Ascending aorta (tissue), 2 donors: ENCODE measurements around the gene ONECUT3. TPM values are rescaled to one million over a fixed set of nuclear protein-coding genes. Genes with fewer than 3 reads are reported as not detected.

Experiments
- DNase-seq, 2 donors: peaks; one replicate each; pipeline ENCODE4 v3.0.0-alpha.2; 2019; ENCODE audit warnings: low spot score in 2 of 2
- H3K27ac ChIP-seq, 2 donors: fragments of 200-600 bp; sonication (generic); one replicate each; pipeline ENCODE4 v1.5.1; 2016 to 2017; ENCODE audit warnings: mild to moderate bottlenecking in 1 of 2
- H3K27me3 ChIP-seq: fragments of 200-600 bp; sonication (generic); one replicate; pipeline ENCODE4 v1.5.1; 2017
- H3K36me3 ChIP-seq, 2 donors: fragments of 200-600 bp; sonication (generic); one replicate each; pipeline ENCODE4 v1.5.1; 2016
- H3K4me1 ChIP-seq, 2 donors: fragments of 200-600 bp; sonication (generic); one replicate each; pipeline ENCODE4 v1.5.1; 2016 to 2017; ENCODE audit warnings: mild to moderate bottlenecking in 1 of 2
- H3K4me3 ChIP-seq, 2 donors: fragments of 200-600 bp; sonication (generic); one replicate each; pipeline ENCODE4 v1.5.1; 2016 to 2017; ENCODE audit warnings: mild to moderate bottlenecking in 1 of 2
- H3K9me3 ChIP-seq, 2 donors: fragments of 200-600 bp; sonication (generic); one replicate each; pipeline ENCODE4 v1.5.1; 2016
- intact Hi-C: fragments of 100-400 bp; cut with DNase I; formaldehyde crosslinking; loops from one replicate; pipeline ENCODE4 v1.15.1; 2023
- total RNA-seq: library from RNA; depleted of rRNA; stranded (reverse); fragments of >200 nt; gene quantifications from one replicate; pipeline ENCODE4 v1.1.0, GENCODE V29; 2016
- TF ChIP-seq, protein P1 (sequence below), 3 experiments: fragments of 200-600 bp in 2 of 3; fragments of 450-650 bp in 1 of 3; sonication (generic) in 2 of 3; IDR thresholded peaks; one replicate each; pipeline ENCODE4 v1.5.1; 2016 to 2019; ENCODE audit warnings: antibody characterized with exemption in 3 of 3, mild to moderate bottlenecking in 1 of 3, moderate library complexity in 1 of 3

Gene ONECUT3
- total RNA-seq, 1 donor from 2014 or later: not detected

DNA sequence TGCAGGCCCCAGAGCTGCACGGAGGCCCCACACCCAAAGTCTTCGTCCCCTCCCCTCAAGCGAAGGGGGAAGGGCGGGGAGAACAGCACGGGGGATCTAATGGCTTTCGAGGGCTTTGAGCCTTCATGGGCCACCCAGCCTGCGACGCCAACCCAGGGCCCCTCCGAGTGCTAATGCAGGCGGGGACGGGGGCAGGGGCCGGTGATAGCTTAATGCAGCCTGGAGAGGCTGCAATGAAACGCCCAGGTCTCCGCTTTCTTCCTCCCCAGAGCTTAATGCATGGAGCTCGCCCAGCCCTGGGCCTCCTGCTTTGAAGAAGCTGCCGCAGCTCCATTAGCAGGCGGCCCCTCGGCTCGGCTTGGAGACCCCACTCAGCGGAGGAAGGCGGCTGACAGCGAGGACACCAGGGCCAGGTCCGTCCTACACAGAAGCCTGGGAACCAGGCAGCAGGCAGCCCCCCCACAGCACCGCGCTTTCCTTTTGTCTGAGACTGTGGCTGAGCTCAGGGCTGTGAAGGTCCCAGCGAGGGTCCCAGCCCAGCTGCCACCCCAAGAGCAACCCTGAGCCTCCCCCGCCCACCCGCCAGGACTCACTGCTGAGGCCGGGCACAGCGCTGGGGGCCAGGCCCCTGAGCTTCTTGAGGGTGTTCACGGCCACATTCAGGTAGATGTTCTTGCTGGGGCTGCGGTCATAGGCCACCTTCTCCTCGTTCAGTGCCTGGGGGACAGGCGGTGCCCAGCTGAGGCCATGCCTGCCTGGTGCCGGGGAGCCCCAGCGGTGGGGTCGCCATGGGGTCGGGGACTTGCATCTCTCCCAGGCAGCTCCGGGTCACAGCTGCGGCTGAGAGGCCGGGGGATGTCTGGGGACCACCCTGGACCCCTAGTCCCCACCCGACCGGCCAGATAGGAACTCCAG is 66.3 kb downstream of the ONECUT3 start:
- H3K9me3 ChIP-seq: no peaks in the 10 kb centered on the region
- H3K4me3 ChIP-seq: no peak overlapping the region
- H3K4me1 ChIP-seq: no peaks in the 10 kb centered on the region
- no peaks in the 10 kb centered on the region for H3K27me3 ChIP-seq
- H3K27ac ChIP-seq: no peak overlapping the region
- H3K36me3 ChIP-seq: peaks cover 94 to 96% of the 10 kb centered on the region in 2 donors
- intact Hi-C loops: no loop called here
- TF ChIP-seq, protein P1, sequence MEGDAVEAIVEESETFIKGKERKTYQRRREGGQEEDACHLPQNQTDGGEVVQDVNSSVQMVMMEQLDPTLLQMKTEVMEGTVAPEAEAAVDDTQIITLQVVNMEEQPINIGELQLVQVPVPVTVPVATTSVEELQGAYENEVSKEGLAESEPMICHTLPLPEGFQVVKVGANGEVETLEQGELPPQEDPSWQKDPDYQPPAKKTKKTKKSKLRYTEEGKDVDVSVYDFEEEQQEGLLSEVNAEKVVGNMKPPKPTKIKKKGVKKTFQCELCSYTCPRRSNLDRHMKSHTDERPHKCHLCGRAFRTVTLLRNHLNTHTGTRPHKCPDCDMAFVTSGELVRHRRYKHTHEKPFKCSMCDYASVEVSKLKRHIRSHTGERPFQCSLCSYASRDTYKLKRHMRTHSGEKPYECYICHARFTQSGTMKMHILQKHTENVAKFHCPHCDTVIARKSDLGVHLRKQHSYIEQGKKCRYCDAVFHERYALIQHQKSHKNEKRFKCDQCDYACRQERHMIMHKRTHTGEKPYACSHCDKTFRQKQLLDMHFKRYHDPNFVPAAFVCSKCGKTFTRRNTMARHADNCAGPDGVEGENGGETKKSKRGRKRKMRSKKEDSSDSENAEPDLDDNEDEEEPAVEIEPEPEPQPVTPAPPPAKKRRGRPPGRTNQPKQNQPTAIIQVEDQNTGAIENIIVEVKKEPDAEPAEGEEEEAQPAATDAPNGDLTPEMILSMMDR (IDR thresholded peaks at IDR 0.05): no peak
- DNase-seq: no peak

DNA sequence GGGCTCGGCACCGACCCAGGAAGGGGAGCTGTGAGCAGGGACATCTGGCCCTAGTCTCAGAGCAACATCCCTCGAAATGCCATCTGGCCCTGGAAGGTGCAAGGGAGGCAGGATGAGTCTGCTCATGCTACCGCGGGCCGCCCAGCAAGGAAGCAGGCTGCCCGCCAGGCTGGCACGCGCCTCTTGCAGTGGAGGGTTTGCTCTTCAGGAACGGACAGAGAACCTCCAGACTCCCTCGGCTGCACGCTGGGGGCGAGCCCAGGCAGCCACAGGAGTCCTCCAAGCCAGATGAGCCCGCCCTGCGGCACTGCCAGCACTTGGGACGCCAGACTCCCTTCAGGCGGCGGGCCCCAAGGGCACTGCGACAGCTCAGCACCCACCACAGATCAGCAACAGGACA is 68.9 kb downstream of the ONECUT3 start:
- Histone ChIP-seq H3K36me3 (peaks cover 76 to 87% of the 10 kb centered on the region in 2 donors), H3K4me1 (no peaks in the 10 kb centered on the region), H3K27ac (no peak overlapping the region), H3K9me3 (no peaks in the 10 kb centered on the region), H3K27me3 (no peaks in the 10 kb centered on the region), H3K4me3 (no peak overlapping the region)
- TF ChIP-seq, protein P1 (IDR thresholded peaks at IDR 0.05): no peak
- no peak for DNase-seq
- intact Hi-C loops: no loop called here

DNA sequence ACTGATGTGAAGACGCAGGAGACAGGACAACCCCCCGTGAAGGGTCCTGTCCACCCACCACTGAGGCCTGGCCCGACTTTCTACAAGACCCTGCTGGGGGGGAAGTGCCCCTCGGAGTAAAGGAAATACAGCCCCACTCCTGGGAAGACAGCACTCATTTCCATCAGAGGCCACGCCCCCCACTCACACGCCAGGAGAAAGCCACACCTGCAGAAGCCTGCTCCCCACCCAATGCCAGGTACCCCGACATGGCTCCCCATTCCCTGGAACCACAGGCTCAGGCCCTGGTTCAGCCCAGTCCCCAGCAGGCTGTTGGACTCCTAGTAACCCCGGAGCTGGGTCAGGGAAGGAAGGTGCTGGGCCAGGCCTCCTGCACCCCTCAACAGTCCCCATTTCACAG is 69.7 kb downstream of the ONECUT3 start:
- Histone ChIP-seq H3K36me3 (peaks cover 76 to 87% of the 10 kb centered on the region in 2 donors), H3K4me1 (no peaks in the 10 kb centered on the region), H3K9me3 (no peaks in the 10 kb centered on the region), H3K27ac (no peak overlapping the region), H3K4me3 (no peak overlapping the region), H3K27me3 (no peaks in the 10 kb centered on the region)
- DNase-seq: no peak
- TF ChIP-seq, protein P1 (IDR thresholded peaks at IDR 0.05): no peak
- intact Hi-C loops: no loop called here

- Histone ChIP-seq H3K9me3 (no peaks in the 10 kb centered on the region), H3K36me3 (peaks cover 74 to 87% of the 10 kb centered on the region in 2 donors), H3K4me3 (no peak overlapping the region), H3K4me1 (no peaks in the 10 kb centered on the region), H3K27me3 (no peaks in the 10 kb centered on the region), H3K27ac (no peak overlapping the region)
- TF ChIP-seq, protein P1 (IDR thresholded peaks at IDR 0.05): no peak
- intact Hi-C loops: no loop called here
- no peak for DNase-seq
Observed at GRCh38 chr19:1823539-1824251, 70.4 kb downstream of the ONECUT3 start.

DNA sequence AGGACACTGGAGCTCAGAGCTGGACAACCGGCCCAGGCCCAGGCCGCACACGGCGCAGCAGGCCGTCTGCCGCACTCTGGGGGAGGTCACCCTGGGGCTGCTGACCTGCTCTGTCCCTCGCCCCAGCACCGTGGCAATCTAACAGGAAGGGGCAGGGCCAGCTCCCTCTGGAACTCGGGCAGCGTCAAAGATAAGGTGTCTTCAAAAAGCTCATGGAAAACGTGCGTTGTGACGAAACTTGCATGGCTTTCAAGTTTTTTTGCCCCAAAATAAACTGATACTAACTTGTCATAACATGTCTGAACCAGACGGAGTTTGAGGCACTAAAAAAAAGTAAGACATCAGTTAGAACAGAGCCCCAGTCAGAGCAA is 70.9 kb downstream of the ONECUT3 start:
- intact Hi-C loops: no loop called here
- no peak for DNase-seq
- Histone ChIP-seq H3K27ac (no peak overlapping the region), H3K27me3 (no peaks in the 10 kb centered on the region), H3K4me1 (no peaks in the 10 kb centered on the region), H3K36me3 (peaks cover 69 to 82% of the 10 kb centered on the region in 2 donors), H3K9me3 (no peaks in the 10 kb centered on the region), H3K4me3 (no peak overlapping the region)
- TF ChIP-seq, protein P1 (IDR thresholded peaks at IDR 0.05): no peak
